Measurements from ENCODE around the gene PAPPA. TPM values are rescaled to one million over a fixed set of nuclear protein-coding genes. Genes with fewer than 3 reads are reported as not detected.

The PAPPA gene
- polyA plus RNA-seq, 3 donors = 0.24 to 2.9 (median 2.0) TPM

DNA sequence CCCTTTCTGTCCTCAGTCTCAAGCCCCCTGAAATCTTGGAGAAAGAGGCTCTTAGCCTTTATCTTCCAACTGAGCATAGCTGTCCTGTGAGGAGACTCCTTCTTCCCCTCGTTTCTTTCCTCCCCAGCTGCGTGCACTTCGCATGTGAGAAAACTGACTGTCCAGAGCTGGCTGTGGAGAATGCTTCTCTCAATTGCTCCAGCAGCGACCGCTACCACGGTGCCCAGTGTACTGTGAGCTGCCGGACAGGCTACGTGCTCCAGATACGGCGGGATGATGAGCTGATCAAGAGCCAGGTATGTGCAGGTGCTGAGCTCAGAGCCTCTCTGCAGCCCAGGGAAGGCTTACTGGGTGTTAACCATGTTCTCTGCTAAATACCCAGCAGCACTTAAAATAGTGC, 190.8 kb downstream of the PAPPA start:
- H3K27ac ChIP-seq (ENCODE audit: low read depth, low read length) = no peak overlapping the region
- WGBS, 3 donors = 74 to 89% (median 85%) methylated on average over 10 of the region's 10 CpGs

- 88 to 95% (median 95%) methylated on average over 2 of the region's 2 CpGs for WGBS, 3 donors
- H3K27ac ChIP-seq (ENCODE audit: low read depth, low read length) = no peak overlapping the region
These were observed 191.8 kb downstream of the PAPPA start for GRCh38 chr9:116345393-116345792.

- WGBS, 3 donors = 63 to 75% (median 71%) methylated on average over 3 of the region's 3 CpGs
- H3K27ac ChIP-seq (ENCODE audit: low read depth, low read length) = no peak overlapping the region
These were observed 192.2 kb downstream of the PAPPA start for GRCh38 chr9:116345817-116346216.

DNA sequence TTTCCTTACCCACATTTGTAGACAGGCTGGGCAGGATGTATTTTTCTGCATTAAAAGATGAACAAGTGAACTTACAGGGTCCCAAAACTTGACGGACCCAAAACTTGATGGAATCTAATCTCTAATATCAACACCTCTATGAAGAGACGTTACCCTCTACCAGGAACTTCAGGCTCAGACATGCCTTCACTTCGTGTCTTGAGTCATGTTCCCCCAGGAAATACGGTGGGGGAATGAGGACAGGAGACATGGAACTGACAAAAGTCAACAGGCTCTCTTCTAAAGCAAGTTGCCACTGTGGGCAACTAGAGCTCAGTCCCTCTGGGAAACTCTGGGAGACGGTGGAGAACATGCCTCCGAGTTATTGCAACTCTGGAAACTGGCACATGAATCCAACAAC, 196.1 kb downstream of the PAPPA start:
- H3K27ac ChIP-seq (ENCODE audit: low read depth, low read length) = no peak overlapping the region
- WGBS, 3 donors = 87 to 88% (median 88%) methylated on average over 6 of the region's 6 CpGs

DNA sequence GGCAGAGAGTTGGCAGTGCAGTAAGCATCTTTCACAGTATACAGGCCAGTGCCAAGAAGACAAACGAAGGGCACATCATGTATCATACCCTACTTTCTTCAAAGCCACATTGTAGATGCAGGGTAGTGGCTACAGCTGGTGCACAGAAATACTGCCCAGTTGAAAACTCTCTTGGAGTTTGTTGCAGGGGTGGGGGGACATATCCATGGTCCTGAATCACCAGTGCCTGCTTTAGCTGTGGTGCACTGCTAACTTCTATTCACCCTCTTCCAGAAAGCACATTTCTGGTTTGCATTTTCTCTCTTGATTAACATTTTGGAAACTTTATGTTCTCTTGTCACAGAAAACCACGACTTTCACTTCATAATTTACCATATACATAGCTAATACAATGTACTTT, 196.6 kb downstream of the PAPPA start:
- H3K27ac ChIP-seq (ENCODE audit: low read depth, low read length) = no peak overlapping the region
- WGBS, 3 donors = 54 to 71% (median 59%) methylated on average over 2 of the region's 2 CpGs

GRCh38 chr9:116352958-116353357, 199.4 kb downstream of the PAPPA start:
- 77 to 94% (median 91%) methylated on average over 3 of the region's 3 CpGs for WGBS, 3 donors
- H3K27ac ChIP-seq (ENCODE audit: low read depth, low read length) = no peak overlapping the region

GRCh38 chr9:116355153-116355921, 201.7 kb downstream of the PAPPA start:
- H3K27ac ChIP-seq (ENCODE audit: low read depth, low read length) = no peak overlapping the region
- 43 to 60% (median 53%) methylated on average over 11 of the region's 11 CpGs for WGBS, 3 donors

GRCh38 chr9:116358251-116358650, 204.7 kb downstream of the PAPPA start:
- 83 to 93% (median 92%) methylated on average over 3 of the region's 3 CpGs for WGBS, 3 donors
- no peak overlapping the region for H3K27ac ChIP-seq (ENCODE audit: low read depth, low read length)

DNA sequence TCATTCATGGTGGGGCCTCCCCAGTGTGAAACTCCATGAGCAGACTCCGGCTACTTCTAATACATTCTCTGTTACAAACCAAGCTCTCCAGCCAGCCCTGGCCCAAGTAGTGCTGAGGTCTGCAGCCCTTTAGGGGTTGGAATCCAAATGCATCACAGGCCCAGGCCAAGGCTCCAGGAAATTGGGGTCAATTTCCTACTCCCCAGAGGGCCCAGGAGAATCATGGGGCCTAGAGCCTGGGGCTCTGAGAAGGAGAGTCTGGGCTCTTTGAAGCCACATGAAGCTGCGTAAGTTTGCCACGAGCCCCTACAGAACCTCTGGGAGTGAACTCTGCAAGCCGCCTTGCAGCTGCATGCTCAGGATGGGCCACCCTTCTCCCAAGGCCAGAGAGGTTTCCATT, 206.4 kb downstream of the PAPPA start:
- 65 to 84% (median 67%) methylated on average over 4 of the region's 4 CpGs for WGBS, 3 donors
- no peak overlapping the region for H3K27ac ChIP-seq (ENCODE audit: low read depth, low read length)

DNA sequence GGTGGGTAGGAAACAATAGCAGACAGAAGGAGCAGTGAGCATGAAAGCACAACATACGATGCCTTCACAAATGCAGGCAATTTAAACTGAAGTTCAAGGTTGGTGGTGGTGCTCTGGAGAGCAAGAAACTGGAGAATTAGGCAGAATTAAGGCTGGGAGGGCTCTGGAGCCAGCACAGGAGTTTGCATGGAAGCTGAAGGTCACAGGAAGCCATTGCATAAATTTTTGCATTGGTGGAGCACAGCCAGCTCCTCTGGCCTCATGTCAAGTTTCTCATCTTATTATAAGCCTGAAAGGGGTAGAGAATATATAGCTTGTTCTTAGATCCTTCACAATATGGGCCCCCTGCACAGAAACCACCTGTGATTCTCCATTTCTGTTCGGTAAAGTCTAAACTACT, 207.4 kb downstream of the PAPPA start:
- 83 to 88% (median 88%) methylated on average over 2 of the region's 2 CpGs for WGBS, 3 donors
- no peak overlapping the region for H3K27ac ChIP-seq (ENCODE audit: low read depth, low read length)

- H3K27ac ChIP-seq (ENCODE audit: low read depth, low read length) = no peak overlapping the region
- 83 to 85% (median 84%) methylated on average over 4 of the region's 4 CpGs for WGBS, 3 donors
These were observed 208.0 kb downstream of the PAPPA start for GRCh38 chr9:116361547-116361946.

GRCh38 chr9:116362493-116362892, 208.9 kb downstream of the PAPPA start:
- WGBS, 3 donors = 82 to 87% (median 85%) methylated on average over 6 of the region's 6 CpGs

DNA sequence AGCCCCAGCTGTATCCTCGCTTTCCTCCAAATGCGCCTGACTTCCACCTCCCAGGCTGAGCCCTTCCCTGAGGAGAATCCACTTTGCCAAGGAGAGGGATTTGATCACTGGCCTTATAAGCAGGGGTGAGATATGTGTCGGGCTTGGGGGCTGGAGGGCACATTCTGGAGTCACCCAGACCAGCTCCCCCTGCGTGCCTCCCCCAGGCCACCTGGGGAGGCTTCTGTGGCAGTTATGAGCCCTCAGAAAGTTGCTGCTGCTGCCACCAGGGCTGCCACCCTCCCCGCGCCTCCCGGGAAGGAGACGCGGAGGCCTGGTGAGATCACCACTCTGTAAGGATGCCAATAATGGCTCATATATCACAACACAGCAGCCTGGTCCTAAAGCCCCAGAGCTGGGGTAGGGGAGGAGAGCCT, 211.5 kb downstream of the PAPPA start:
- H3K27ac ChIP-seq (ENCODE audit: low read depth, low read length) = no peak overlapping the region
- whole genome bisulfite sequencing, 3 donors = 27 to 53% (median 32%) methylated on average over 9 of the region's 9 CpGs

More at GRCh38 chr9:116362493-116362892, 208.9 kb downstream of the PAPPA start:
- no peak overlapping the region for H3K27ac ChIP-seq (ENCODE audit: low read depth, low read length)

DNA sequence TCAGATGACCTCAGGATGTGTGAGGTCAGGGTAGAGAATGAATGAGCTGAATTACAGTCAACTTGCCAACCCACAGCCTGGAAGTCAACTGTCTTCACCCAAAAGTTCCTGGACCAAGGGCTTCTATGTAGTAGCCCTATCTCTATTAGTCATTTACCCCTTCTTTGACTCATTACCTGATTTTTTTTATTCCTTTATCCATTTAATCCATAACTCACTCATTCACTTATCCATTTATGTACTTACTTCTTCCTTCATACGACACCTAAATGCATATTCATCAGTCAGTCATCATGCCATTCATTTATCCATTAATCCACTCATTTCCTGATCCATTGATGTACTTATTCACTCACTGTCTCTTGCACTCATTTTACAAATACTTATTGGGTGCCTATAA, 212.7 kb downstream of the PAPPA start:
- WGBS, 3 donors = 83 to 93% (median 89%) methylated on average over 1 of the region's 1 CpG
- H3K27ac ChIP-seq (ENCODE audit: low read depth, low read length) = no peak overlapping the region

GRCh38 chr9:116368680-116369079, 215.1 kb downstream of the PAPPA start:
- no peak overlapping the region for H3K27ac ChIP-seq (ENCODE audit: low read depth, low read length)
- WGBS, 3 donors = 82 to 93% (median 89%) methylated on average over 9 of the region's 9 CpGs

- WGBS, 3 donors = 57 to 69% (median 58%) methylated on average over 5 of the region's 5 CpGs
- no peak overlapping the region for H3K27ac ChIP-seq (ENCODE audit: low read depth, low read length)
These were observed 216.1 kb downstream of the PAPPA start for GRCh38 chr9:116369706-116370105.

DNA sequence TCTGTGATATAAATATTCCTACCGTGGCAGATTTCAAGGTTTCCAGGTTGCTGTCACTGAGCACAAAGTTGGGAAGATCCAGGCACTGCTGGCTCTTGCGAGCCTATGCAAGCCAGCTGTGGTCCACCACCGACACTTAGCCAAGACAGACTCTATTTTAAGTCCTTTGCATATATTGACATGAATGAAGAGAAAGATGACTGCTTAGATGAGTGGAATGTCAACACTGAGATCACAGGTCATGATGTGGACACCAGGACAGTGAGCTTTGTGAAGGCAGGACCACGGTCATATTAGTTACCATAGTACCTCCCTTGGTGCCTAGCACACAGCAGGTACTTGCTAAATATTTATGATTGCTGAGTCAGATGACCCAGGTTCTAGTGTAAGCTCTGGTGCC, 217.0 kb downstream of the PAPPA start:
- no peak overlapping the region for H3K27ac ChIP-seq (ENCODE audit: low read depth, low read length)
- 78 to 88% (median 85%) methylated on average over 4 of the region's 4 CpGs for WGBS, 3 donors

DNA sequence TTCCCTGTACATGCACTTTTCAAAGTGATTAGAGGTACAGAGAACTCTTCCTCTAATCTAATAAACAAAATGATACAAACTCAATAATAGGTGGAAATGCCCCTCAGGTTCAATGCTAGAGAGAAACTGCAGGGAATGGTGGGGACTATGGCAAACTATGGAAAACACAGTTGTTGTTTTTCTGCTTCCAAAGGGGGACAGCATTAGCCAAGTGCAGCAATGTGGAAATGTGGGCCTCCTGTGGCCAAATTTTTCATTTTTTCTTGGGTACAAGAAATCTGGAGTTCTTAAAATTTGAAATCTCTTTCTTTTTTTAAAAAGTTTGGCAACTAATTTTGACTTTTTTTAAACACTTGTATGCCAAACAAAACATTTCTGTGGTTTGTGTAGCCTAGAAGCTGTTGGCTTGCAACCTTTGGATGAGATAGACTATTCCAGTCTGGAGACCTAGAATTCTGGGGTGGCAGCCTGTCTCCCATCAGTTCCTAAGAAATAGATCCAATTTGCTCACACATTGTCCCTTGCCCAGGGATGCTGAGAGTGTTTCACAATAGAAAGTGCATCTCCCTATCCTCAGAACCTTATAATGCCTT, 218.6 kb downstream of the PAPPA start:
- no peak overlapping the region for H3K27ac ChIP-seq (ENCODE audit: low read depth, low read length)

GRCh38 chr9:116372786-116373185, 219.2 kb downstream of the PAPPA start:
- no peak overlapping the region for H3K27ac ChIP-seq (ENCODE audit: low read depth, low read length)
- whole genome bisulfite sequencing, 3 donors = 84 to 94% (median 84%) methylated on average over 4 of the region's 4 CpGs

DNA sequence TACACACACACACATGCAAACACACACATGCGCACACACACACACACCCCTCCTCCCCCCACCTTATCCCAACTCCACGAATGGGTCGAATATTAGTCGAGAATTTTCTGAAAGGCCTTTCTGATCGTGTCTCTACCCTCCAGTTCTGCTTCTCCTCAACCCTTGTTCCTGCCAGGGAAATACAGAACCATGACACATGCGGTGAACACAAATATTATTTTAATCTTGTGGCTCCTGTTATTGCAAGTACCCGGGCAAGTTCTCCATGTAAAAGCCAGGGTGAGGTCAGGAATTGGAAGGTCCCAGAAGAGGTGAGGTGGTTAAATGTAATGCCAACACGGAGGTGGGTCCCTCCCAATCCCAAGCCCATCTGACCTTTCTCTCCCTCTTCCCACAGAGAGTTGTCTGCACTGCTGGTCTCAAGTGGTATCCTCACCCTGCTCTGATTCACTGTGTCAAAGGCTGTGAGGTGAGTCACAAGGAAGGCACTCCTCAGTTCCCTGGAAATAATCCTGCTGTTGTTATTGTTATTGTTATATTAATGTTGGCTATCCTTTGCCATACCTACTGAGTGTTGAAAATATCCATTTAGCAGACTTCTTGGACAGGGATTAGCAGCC, 223.7 kb downstream of the PAPPA start:
- 71 to 79% (median 77%) methylated on average over 8 of the region's 8 CpGs for WGBS, 3 donors
- H3K27ac ChIP-seq (ENCODE audit: low read depth, low read length) = no peak overlapping the region
